NCI-H526 (cell line): ENCODE results near the gene MRPL28.
"Not testable (repeated sequence)": the region's sequence is repeated elsewhere in the genome, so short reads cannot be mapped to it uniquely, and the experiment has no call there.

Experiments used
- DNase-seq, 2 experiments: peaks; one replicate each; lab custom pipeline; 2025; lab: John Stamatoyannopoulos, UW

The MRPL28 gene

GRCh38 chr16:373848-374615 is 3.7 kb upstream of the MRPL28 start:
- no peak for DNase-seq

- DNase-seq: no peak
Observed at GRCh38 chr16:373020-373598, 2.8 kb upstream of the MRPL28 start.

GRCh38 chr16:372302-372983 is 2.1 kb upstream of the MRPL28 start:
- no peak for DNase-seq

GRCh38 chr16:371515-372301 is 1.4 kb upstream of the MRPL28 start:
- peak in 1 of 2 experiments; percentile 23 for DNase-seq

- DNase-seq: no peak
Observed at GRCh38 chr16:370979-371514, 709 bp upstream of the MRPL28 start.

- peak in 1 of 2 experiments; percentile 22 for DNase-seq
Observed at GRCh38 chr16:369866-370436, 387 bp downstream of the MRPL28 start.

- no peak for DNase-seq
Observed at GRCh38 chr16:369275-369865, 968 bp downstream of the MRPL28 start.

- DNase-seq: no peak
Observed at GRCh38 chr16:368388-369158, 1.8 kb downstream of the MRPL28 start.

- no peak for DNase-seq
Observed at GRCh38 chr16:367333-367903, 2.9 kb downstream of the MRPL28 start.

- no peak for DNase-seq
Observed at GRCh38 chr16:366476-366875, 3.9 kb downstream of the MRPL28 start.

- no peak for DNase-seq
Observed at GRCh38 chr16:364595-365491, 5.5 kb downstream of the MRPL28 start.

GRCh38 chr16:363766-364490 is 6.4 kb downstream of the MRPL28 start:
- DNase-seq: no peak

- DNase-seq: no peak
Observed at GRCh38 chr16:363110-363765, 7.1 kb downstream of the MRPL28 start.

GRCh38 chr16:362702-362999 is 7.7 kb downstream of the MRPL28 start:
- DNase-seq: not testable (repeated sequence)

GRCh38 chr16:361872-362701 is 8.3 kb downstream of the MRPL28 start:
- DNase-seq: peak; percentile 63 to 89

- DNase-seq: no peak
Observed at GRCh38 chr16:361341-361871, 8.9 kb downstream of the MRPL28 start.
